GM18499 (cell line): Measurements from ENCODE around the gene FGR.

Experiments used
- ATAC-seq: cut with Tn5 transposase; IDR thresholded peaks from one replicate; pipeline ENCODE4 v1.9.1; 2021; ENCODE audit warnings: moderate number of reproducible peaks; ENCODE audit not compliant: insufficient read depth, unreplicated experiment

The FGR gene

GRCh38 chr1:27591622-27592021 is 43.4 kb downstream of the FGR start:
- no peak for ATAC-seq

GRCh38 chr1:27590917-27591508 is 44.0 kb downstream of the FGR start:
- no peak for ATAC-seq

- no peak for ATAC-seq
Observed at GRCh38 chr1:27589841-27590426, 45.1 kb downstream of the FGR start.

GRCh38 chr1:27589441-27589840 is 45.5 kb downstream of the FGR start:
- ATAC-seq, result no peak

GRCh38 chr1:27588256-27589232 is 46.4 kb downstream of the FGR start:
- ATAC-seq, result no peak

GRCh38 chr1:27585684-27586083 is 49.3 kb downstream of the FGR start:
- ATAC-seq, result no peak

GRCh38 chr1:27584453-27584852 is 50.5 kb downstream of the FGR start:
- ATAC-seq, result no peak

- ATAC-seq, result no peak
Observed at GRCh38 chr1:27583479-27583878, 51.5 kb downstream of the FGR start.

- no peak for ATAC-seq
Observed at GRCh38 chr1:27581823-27582243, 53.2 kb downstream of the FGR start.

GRCh38 chr1:27577504-27578188 is 57.3 kb downstream of the FGR start:
- no peak for ATAC-seq

GRCh38 chr1:27576806-27577227 is 58.2 kb downstream of the FGR start:
- no peak for ATAC-seq

GRCh38 chr1:27575840-27576331 is 59.1 kb downstream of the FGR start:
- no peak for ATAC-seq

GRCh38 chr1:27574871-27575831 is 59.8 kb downstream of the FGR start:
- no peak for ATAC-seq

GRCh38 chr1:27574001-27574781 is 60.8 kb downstream of the FGR start:
- no peak for ATAC-seq

- no peak for ATAC-seq
Observed at GRCh38 chr1:27572679-27573426, 62.1 kb downstream of the FGR start.

- no peak for ATAC-seq
Observed at GRCh38 chr1:27572019-27572678, 62.8 kb downstream of the FGR start.

- no peak for ATAC-seq
Observed at GRCh38 chr1:27571439-27572018, 63.5 kb downstream of the FGR start.
